ENCODE data around the gene TECTA. TPM values are rescaled to one million over a fixed set of nuclear protein-coding genes. Genes with fewer than 3 reads are reported as not detected.
A peak's percentile ranks its signal among the peaks of the same experiment; 100 is the strongest.

Gene TECTA
- total RNA-seq, 1 donor from 2014 or later: 2.6 TPM

GRCh38 chr11:121058941-121059340, 42.1 kb upstream of the TECTA start:
- Mint-ChIP-seq H3K4me3 (no peak overlapping the region), H3K27ac (no peak overlapping the region), H3K4me1 (no peaks in the 10 kb centered on the region), H3K27me3 (ENCODE audit: low read depth) (no peaks in the 10 kb centered on the region), H3K9me3 (no peaks in the 10 kb centered on the region), H3K36me3 (peaks cover 36% of the 10 kb centered on the region)
- no peak for TF ChIP-seq CTCF (IDR thresholded peaks at IDR 0.05; ENCODE audit: unreplicated experiment)
- no peak for DNase-seq (ENCODE audit: low spot score in 2 of 2, unreplicated experiment in 2 of 2)

DNA sequence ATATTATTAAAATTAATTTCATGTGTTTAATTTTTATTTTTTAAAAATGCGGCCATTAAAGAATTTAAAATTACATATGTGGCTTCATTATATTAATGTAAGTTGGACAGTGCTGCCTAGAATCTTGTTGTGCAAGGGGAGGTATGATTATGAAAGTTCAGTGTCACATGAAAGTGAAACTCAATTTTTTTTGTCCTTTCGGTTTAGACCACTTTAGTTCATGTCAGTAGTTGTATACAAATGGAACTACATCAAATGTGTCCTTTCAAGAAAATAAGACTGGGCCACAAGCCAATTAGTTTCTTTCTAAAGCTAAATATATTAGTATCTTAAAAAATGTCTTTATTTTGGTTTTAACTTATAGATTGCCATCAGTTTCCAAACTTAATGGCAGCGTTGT, 41.4 kb upstream of the TECTA start:
- Mint-ChIP-seq H3K4me1 (no peaks in the 10 kb centered on the region), H3K27ac (no peak overlapping the region), H3K4me3 (no peak overlapping the region), H3K27me3 (ENCODE audit: low read depth) (no peaks in the 10 kb centered on the region), H3K36me3 (peaks cover 36% of the 10 kb centered on the region), H3K9me3 (no peaks in the 10 kb centered on the region)
- no peak for TF ChIP-seq CTCF (IDR thresholded peaks at IDR 0.05; ENCODE audit: unreplicated experiment)
- DNase-seq (ENCODE audit: low spot score in 2 of 2, unreplicated experiment in 2 of 2): no peak

DNA sequence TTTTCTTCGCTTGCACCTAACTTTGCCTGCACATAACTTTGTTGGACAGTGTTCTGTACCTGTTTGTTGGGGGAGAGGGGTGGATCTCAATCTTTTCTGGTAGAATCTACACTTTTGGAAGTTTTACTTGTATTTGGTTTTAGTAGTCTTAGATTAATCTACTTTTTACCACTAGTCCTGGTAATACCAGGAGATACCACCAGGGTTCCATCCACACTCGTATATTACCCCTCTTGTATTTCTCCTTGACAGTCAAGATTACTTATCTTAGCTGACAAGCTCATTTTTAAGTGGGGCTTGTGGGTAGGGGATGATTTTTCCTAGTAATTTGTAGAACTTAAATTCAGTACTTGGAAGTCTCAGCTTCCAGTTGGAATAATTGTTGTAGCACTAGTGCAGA, 37.3 kb upstream of the TECTA start:
- Mint-ChIP-seq H3K4me3 (no peak overlapping the region), H3K9me3 (no peaks in the 10 kb centered on the region), H3K4me1 (no peaks in the 10 kb centered on the region), H3K27ac (no peak overlapping the region), H3K36me3 (peaks cover 34% of the 10 kb centered on the region), H3K27me3 (ENCODE audit: low read depth) (no peaks in the 10 kb centered on the region)
- TF ChIP-seq CTCF (IDR thresholded peaks at IDR 0.05; ENCODE audit: unreplicated experiment): peak; percentile 69
- no peak for DNase-seq (ENCODE audit: low spot score in 2 of 2, unreplicated experiment in 2 of 2)

- H3K4me3 Mint-ChIP-seq: no peak overlapping the region
- H3K36me3 Mint-ChIP-seq: peaks cover 43% of the 10 kb centered on the region
- peaks cover 9% of the 10 kb centered on the region for H3K9me3 Mint-ChIP-seq
- DNase-seq (ENCODE audit: low spot score in 2 of 2, unreplicated experiment in 2 of 2): no peak
- H3K27me3 Mint-ChIP-seq (ENCODE audit: low read depth): no peaks in the 10 kb centered on the region
- H3K4me1 Mint-ChIP-seq: peaks cover 2% of the 10 kb centered on the region
- TF ChIP-seq CTCF (IDR thresholded peaks at IDR 0.05; ENCODE audit: unreplicated experiment): no peak
- H3K27ac Mint-ChIP-seq: no peak overlapping the region
Observed at GRCh38 chr11:121066623-121067022, 34.4 kb upstream of the TECTA start.

DNA sequence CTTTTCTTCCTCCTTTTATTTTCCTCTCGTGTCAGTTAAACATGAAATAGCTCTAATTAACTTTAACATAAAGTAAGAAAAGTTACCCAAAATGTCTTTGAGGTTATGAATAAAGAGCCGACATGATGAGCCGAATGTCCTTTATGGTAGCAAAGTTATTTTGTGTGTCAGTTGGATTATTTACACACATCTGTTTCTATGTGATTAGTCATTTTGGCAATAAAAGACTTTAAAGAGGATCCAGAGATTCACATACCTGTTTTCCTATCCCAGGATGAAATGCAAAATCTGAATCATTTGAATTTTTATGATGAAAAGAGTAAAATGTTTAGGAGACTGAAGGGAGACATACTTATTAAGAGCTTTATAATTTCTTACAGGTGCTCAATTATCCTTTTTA, 34.0 kb upstream of the TECTA start:
- H3K36me3 Mint-ChIP-seq: peaks cover 43% of the 10 kb centered on the region
- no peak overlapping the region for H3K27ac Mint-ChIP-seq
- peaks cover 9% of the 10 kb centered on the region for H3K9me3 Mint-ChIP-seq
- no peak for DNase-seq (ENCODE audit: low spot score in 2 of 2, unreplicated experiment in 2 of 2)
- no peak overlapping the region for H3K4me3 Mint-ChIP-seq
- H3K27me3 Mint-ChIP-seq (ENCODE audit: low read depth): no peaks in the 10 kb centered on the region
- peaks cover 6% of the 10 kb centered on the region for H3K4me1 Mint-ChIP-seq
- TF ChIP-seq CTCF (IDR thresholded peaks at IDR 0.05; ENCODE audit: unreplicated experiment): no peak

- H3K9me3 Mint-ChIP-seq: peaks cover 9% of the 10 kb centered on the region
- no peak for DNase-seq (ENCODE audit: low spot score in 2 of 2, unreplicated experiment in 2 of 2)
- H3K4me1 Mint-ChIP-seq: peaks cover 6% of the 10 kb centered on the region
- H3K27me3 Mint-ChIP-seq (ENCODE audit: low read depth): no peaks in the 10 kb centered on the region
- no peak overlapping the region for H3K4me3 Mint-ChIP-seq
- TF ChIP-seq CTCF (IDR thresholded peaks at IDR 0.05; ENCODE audit: unreplicated experiment): no peak
- H3K27ac Mint-ChIP-seq: no peak overlapping the region
- peaks cover 42% of the 10 kb centered on the region for H3K36me3 Mint-ChIP-seq
Observed at GRCh38 chr11:121067453-121067852, 33.6 kb upstream of the TECTA start.

Measured in mesothelial cell of epicardium (in vitro differentiated cells).